H1 (cell line): Measurements from ENCODE around the gene BRMS1.

Experiments used
- CEBPB ChIP-seq: IDR thresholded peaks from 2 replicates; pipeline ENCODE4 v1.6.1; 2012; ENCODE audit warnings: low read depth, low read length
- CHD2 ChIP-seq: IDR thresholded peaks from 2 replicates; pipeline ENCODE4 v1.6.1; 2012; ENCODE audit warnings: low read length, improper control_type of control experiment
- EZH2 ChIP-seq: fragments of 200-600 bp; sonication (generic); IDR thresholded peaks from 2 replicates; pipeline ENCODE4 v1.7.1; 2012; ENCODE audit warnings: low read depth, mild to moderate bottlenecking, moderate library complexity, low read length, inconsistent platforms; ENCODE audit not compliant: severe bottlenecking
- MAX ChIP-seq: IDR thresholded peaks from 2 replicates; pipeline ENCODE4 v1.6.1; 2012; ENCODE audit warnings: inconsistent platforms
- NANOG ChIP-seq: IDR thresholded peaks from 2 replicates; pipeline ENCODE4 v1.6.1; 2011; ENCODE audit warnings: low read length, low read depth, mild to moderate bottlenecking, inconsistent platforms; ENCODE audit not compliant: insufficient read depth, poor library complexity, severe bottlenecking
- POLR2A ChIP-seq, 2 experiments: IDR thresholded peaks; 1 replicate in 1 of 2; 2 replicates in 1 of 2; pipeline ENCODE4 v1.6.1; 2011; ENCODE audit warnings: low read depth in 2 of 2, low read length in 2 of 2, mild to moderate bottlenecking in 2 of 2; ENCODE audit errors: control extremely low read depth in 1 of 2
- POLR2AphosphoS5 ChIP-seq: IDR thresholded peaks from 2 replicates; pipeline ENCODE4 v1.6.1; 2011; ENCODE audit warnings: low read depth, low read length
- RAD21 ChIP-seq, 2 experiments: IDR thresholded peaks in 1 of 2; conservative IDR thresholded peaks in 1 of 2; 2 replicates each; pipeline ENCODE4 v1.6.1; 2011; ENCODE audit warnings: low read depth in 2 of 2, low read length in 2 of 2, improper control_type of control experiment in 1 of 2, inconsistent platforms in 1 of 2, mild to moderate bottlenecking in 1 of 2, moderate library complexity in 1 of 2
- SAP30 ChIP-seq: fragments of 300-600 bp; sonication (generic); IDR thresholded peaks from 2 replicates; pipeline ENCODE4 v1.7.1; 2012; ENCODE audit warnings: low read length, moderate library complexity, mild to moderate bottlenecking, inconsistent platforms; ENCODE audit not compliant: insufficient read depth, insufficient replicate concordance
- TCF12 ChIP-seq: IDR thresholded peaks from 2 replicates; pipeline ENCODE4 v1.6.1; 2011; ENCODE audit warnings: low read depth, mild to moderate bottlenecking, low read length
- TF ChIP-seq, protein P1 (sequence below), 3 experiments: IDR thresholded peaks; 1 replicate in 2 of 3; 2 replicates in 1 of 3; pipeline versions ENCODE4 v1.5.1 to v1.6.1; 2011; ENCODE audit warnings: low read length in 3 of 3, mild to moderate bottlenecking in 3 of 3, inconsistent platforms in 2 of 3, low read depth in 1 of 3, moderate library complexity in 1 of 3; ENCODE audit not compliant: insufficient read depth in 1 of 3; ENCODE audit errors: control extremely low read depth in 1 of 3

DNA sequence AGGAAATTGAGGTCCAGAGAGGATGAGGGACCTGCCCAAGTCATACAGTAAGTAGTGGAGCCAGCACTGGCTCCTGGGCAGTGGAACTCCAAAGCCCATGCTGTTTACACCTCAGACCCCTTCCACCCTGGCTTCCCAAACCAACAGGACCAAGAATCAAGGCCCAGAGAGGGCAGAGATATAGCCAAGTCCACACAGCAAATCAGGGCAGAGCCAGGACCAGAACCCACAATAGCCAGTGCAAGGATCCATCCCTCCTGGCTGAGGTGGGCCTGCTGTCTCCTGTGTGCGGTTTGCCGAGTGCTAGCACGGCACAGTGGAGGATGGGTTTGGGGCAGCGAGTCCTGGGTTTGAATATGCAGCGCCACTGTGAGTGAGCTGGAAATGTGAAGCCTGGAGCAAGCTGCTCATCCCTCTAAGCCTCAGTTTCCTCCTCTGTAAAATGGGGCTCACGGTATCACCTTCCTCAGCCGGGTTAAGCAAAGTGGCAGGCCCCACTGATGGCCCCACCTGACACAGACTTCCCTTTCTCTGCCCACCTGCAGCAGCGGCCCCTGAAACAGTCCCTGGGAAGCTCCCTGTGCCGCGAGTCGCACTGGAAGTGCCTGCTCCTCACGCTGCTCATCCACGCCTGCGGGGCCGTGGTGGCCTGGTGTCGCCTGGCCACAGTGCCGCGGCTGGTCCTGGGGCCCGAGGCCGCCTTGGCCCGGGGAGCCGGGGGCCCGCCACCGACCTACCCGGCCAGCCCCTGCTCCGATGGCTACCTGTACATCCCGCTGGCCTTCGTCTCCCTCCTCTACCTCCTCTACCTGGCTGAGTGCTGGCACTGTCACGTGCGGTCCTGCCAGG lies 50.9 kb downstream of the BRMS1 start:
- no peak for TF ChIP-seq POLR2A (IDR thresholded peaks at IDR 0.05; ENCODE audit: control extremely low read depth in 1 of 2, low read depth in 2 of 2, low read length in 2 of 2)
- no peak for TF ChIP-seq MAX
- TF ChIP-seq, protein P1, sequence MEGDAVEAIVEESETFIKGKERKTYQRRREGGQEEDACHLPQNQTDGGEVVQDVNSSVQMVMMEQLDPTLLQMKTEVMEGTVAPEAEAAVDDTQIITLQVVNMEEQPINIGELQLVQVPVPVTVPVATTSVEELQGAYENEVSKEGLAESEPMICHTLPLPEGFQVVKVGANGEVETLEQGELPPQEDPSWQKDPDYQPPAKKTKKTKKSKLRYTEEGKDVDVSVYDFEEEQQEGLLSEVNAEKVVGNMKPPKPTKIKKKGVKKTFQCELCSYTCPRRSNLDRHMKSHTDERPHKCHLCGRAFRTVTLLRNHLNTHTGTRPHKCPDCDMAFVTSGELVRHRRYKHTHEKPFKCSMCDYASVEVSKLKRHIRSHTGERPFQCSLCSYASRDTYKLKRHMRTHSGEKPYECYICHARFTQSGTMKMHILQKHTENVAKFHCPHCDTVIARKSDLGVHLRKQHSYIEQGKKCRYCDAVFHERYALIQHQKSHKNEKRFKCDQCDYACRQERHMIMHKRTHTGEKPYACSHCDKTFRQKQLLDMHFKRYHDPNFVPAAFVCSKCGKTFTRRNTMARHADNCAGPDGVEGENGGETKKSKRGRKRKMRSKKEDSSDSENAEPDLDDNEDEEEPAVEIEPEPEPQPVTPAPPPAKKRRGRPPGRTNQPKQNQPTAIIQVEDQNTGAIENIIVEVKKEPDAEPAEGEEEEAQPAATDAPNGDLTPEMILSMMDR (IDR thresholded peaks at IDR 0.05; ENCODE audit: control extremely low read depth in 1 of 3, insufficient read depth in 1 of 3, low read depth in 1 of 3, low read length in 3 of 3): no peak
- no peak for TF ChIP-seq RAD21 (IDR thresholded peaks at IDR 0.05 in 1 of 2, conservative IDR thresholded peaks at IDR 0.05 in 1 of 2; ENCODE audit: low read depth in 2 of 2, low read length in 2 of 2)
- no peak for TF ChIP-seq CHD2
- no peak for TF ChIP-seq POLR2AphosphoS5
- TF ChIP-seq EZH2: no peak
- TF ChIP-seq TCF12: no peak
- TF ChIP-seq SAP30: no peak
- TF ChIP-seq CEBPB: no peak
- TF ChIP-seq NANOG: no peak
